ENCODE data around the gene AHR. TPM values are rescaled to one million over a fixed set of nuclear protein-coding genes. Genes with fewer than 3 reads are reported as not detected.

The AHR gene
- total RNA-seq, 1 experiment from 2014 or later = 6.1 TPM

- no peak overlapping the region for H3K4me2 ChIP-seq (ENCODE audit: insufficient read depth, insufficient read length, low read length)
Measured at GRCh38 chr7:17371671-17372524, 73.4 kb downstream of the AHR start.

More at GRCh38 chr7:17371671-17372524, 73.4 kb downstream of the AHR start:
- DNase-seq = no peak
- Mint-ChIP-seq H3K4me1 (peaks cover 0 to 4% of the 10 kb centered on the region in 2 experiments; a peak in 1 of 4 replicates), H3K27me3 (ENCODE audit: low read depth) (no peaks in the 10 kb centered on the region), H3K36me3 (ENCODE audit: insufficient read depth in 1 of 3, low read depth in 3 of 3) (no peaks in the 10 kb centered on the region), H3K9me3 (no peaks in the 10 kb centered on the region), H3K27ac (no peak overlapping the region), H3K4me3 (no peak overlapping the region)
- Histone ChIP-seq H4K20me1 (ENCODE audit: control insufficient read depth, insufficient read depth, insufficient read length) (no peaks in the 10 kb centered on the region), H2BK20ac (ENCODE audit: low read depth, low read length, poor library complexity, severe bottlenecking) (no peak overlapping the region), H3K23me2 (ENCODE audit: insufficient read length, low read depth, low read length, poor library complexity, severe bottlenecking) (no peaks in the 10 kb centered on the region), H3K23ac (ENCODE audit: insufficient read length, low read depth, low read length) (no peak overlapping the region), H3K27ac (ENCODE audit: insufficient read length, low read depth, low read length) (no peak overlapping the region), H4K5ac (ENCODE audit: insufficient read length, low read depth, low read length) (no peak overlapping the region), H2AFZ (ENCODE audit: low read length) (no peak overlapping the region), H3K9ac (ENCODE audit: extremely low read depth, insufficient read length, low read length) (no peak overlapping the region), H3T11ph (ENCODE audit: low read length) (no peak overlapping the region), H2BK12ac (ENCODE audit: insufficient read length, low read depth, low read length) (no peak overlapping the region), H3K79me2 (ENCODE audit: insufficient read depth, low read length) (no peaks in the 10 kb centered on the region), H3K9me3 (ENCODE audit: control insufficient read depth, low read depth, low read length) (no peaks in the 10 kb centered on the region), H3K4ac (ENCODE audit: low read depth, low read length) (no peak overlapping the region), H4K91ac (ENCODE audit: insufficient read length, low read depth, low read length) (no peak overlapping the region), H4K8ac (replicated peaks; ENCODE audit: insufficient read length, low read depth, low read length) (no peak overlapping the region), H2BK120ac (ENCODE audit: low read depth, low read length, poor library complexity, severe bottlenecking) (no peak overlapping the region), H2AK5ac (ENCODE audit: insufficient read length, low read length) (no peak overlapping the region), H2BK5ac (ENCODE audit: insufficient read length, low read length) (no peak overlapping the region), H3K56ac (ENCODE audit: insufficient read length, low read depth, low read length) (no peak overlapping the region), H3K4me1 (ENCODE audit: insufficient read depth, low read length) (0 out of 2 replicates have a peak, but pooled peaks cover 2% of the 10 kb centered on the region), H3K27me3 (ENCODE audit: insufficient read depth, low read length) (no peaks in the 10 kb centered on the region), H3K14ac (ENCODE audit: insufficient read depth, low read length) (no peak overlapping the region), H3K18ac (ENCODE audit: insufficient read length, low read depth, low read length) (no peak overlapping the region), H2BK15ac (ENCODE audit: low read depth, low read length) (no peak overlapping the region), H3K79me1 (ENCODE audit: insufficient read depth, low read depth, low read length, poor library complexity, severe bottlenecking) (no peaks in the 10 kb centered on the region)
- WGBS (ENCODE audit: extremely low coverage, insufficient read length, low lambda C conversion rate) = no CpG with 5 or more reads among the region's 3 CpGs
- TF ChIP-seq CTCF (conservative IDR thresholded peaks at IDR 0.05) = no peak

Measured in H9 (cell line).